WI38 (cell line): Measurements from ENCODE around the gene BABAM2.
"Not testable (repeated sequence)": the region's sequence is repeated elsewhere in the genome, so short reads cannot be mapped to it uniquely, and the experiment has no call there.

ENCODE experiments used
- H3K4me3 ChIP-seq: 2 replicates; pipeline ENCODE4 v1.5.1; 2011; ENCODE audit warnings: low read depth, mild to moderate bottlenecking, control low read depth, low read length
- TF ChIP-seq, protein P1 (sequence below): IDR thresholded peaks from 2 replicates; pipeline ENCODE4 v1.5.1; 2012; ENCODE audit warnings: low read depth, mild to moderate bottlenecking, control low read depth, low read length

Gene BABAM2

DNA sequence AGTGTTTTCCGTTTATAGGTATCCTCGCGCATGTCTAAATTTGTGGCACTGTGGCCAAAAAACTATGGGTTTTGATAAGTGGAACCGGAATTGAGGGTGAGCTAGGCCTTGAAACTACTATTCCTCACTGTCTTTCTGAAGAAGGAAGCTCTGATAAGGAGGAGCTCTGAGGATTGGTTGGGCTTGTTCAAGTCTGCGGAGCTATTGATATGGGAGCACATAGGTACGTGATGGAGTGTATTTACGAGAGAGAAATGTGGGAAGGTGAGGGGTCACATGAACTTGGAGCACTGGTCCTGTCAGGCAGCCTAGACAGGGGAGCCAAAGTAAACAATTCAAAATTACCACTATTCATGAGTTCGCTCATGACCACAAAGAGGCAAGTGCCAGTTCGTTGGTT lies 131.4 kb downstream of the BABAM2 start:
- TF ChIP-seq, protein P1, sequence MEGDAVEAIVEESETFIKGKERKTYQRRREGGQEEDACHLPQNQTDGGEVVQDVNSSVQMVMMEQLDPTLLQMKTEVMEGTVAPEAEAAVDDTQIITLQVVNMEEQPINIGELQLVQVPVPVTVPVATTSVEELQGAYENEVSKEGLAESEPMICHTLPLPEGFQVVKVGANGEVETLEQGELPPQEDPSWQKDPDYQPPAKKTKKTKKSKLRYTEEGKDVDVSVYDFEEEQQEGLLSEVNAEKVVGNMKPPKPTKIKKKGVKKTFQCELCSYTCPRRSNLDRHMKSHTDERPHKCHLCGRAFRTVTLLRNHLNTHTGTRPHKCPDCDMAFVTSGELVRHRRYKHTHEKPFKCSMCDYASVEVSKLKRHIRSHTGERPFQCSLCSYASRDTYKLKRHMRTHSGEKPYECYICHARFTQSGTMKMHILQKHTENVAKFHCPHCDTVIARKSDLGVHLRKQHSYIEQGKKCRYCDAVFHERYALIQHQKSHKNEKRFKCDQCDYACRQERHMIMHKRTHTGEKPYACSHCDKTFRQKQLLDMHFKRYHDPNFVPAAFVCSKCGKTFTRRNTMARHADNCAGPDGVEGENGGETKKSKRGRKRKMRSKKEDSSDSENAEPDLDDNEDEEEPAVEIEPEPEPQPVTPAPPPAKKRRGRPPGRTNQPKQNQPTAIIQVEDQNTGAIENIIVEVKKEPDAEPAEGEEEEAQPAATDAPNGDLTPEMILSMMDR = no peak

DNA sequence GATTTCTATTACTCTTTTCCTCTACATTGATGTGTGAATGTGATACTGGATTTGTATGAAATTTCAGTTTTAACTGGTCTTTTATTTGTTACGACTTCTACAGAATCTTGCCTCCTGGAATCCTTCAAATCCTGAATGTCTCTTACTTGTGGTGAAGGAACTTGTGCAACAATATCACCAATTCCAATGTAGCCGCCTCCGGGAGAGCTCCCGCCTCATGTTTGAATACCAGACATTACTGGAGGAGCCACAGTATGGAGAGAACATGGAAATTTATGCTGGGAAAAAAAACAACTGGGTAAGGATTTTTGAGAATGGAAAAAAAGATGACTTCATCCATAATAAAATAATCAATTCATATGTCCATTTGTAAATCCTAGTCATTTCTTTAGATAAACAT lies 134.6 kb downstream of the BABAM2 start:
- TF ChIP-seq, protein P1 = no peak

More for the DNA sequence above, 131.4 kb downstream of the BABAM2 start:
- no peak overlapping the region for H3K4me3 ChIP-seq

DNA sequence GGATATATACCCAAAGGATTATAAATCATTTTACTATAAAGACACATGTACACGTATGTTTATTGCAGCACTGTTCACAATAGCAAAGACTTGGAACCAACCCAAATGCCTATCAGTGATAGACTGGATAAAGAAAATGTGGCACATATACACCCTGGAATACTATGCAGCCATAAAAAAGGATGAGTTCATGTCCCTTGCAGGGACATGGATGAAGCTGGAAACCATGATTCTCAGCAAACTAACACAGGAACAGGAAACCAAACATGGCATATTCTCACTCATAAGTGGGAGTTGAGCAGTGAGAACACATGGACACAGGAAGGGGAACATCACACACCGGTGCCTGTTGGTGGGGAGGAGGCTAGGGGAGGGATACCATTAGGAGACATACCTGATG lies 135.7 kb downstream of the BABAM2 start:
- H3K4me3 ChIP-seq = not testable (repeated sequence)

More for the DNA sequence above, 134.6 kb downstream of the BABAM2 start:
- no peak overlapping the region for H3K4me3 ChIP-seq

DNA sequence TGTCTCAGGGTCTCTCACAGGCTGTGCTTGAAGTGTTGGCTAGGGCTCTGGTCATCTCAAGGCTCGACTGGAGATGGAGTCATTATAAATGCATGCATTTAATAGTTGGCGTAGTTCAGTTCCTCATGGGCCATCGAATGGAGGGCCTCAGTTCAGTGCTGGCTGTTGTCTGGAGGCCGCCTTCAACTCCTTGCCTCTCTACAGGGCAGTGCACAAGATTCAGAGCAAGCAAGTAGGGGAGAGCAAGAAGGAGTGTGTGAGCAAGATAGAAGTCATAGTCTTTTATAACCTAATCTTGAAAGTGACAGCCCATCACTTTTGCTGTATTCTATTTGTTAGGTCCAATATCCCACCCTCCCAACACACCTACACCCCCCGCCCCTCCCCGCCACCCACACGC lies 137.5 kb downstream of the BABAM2 start:
- TF ChIP-seq, protein P1 = no peak
- H3K4me3 ChIP-seq = no peak overlapping the region

DNA sequence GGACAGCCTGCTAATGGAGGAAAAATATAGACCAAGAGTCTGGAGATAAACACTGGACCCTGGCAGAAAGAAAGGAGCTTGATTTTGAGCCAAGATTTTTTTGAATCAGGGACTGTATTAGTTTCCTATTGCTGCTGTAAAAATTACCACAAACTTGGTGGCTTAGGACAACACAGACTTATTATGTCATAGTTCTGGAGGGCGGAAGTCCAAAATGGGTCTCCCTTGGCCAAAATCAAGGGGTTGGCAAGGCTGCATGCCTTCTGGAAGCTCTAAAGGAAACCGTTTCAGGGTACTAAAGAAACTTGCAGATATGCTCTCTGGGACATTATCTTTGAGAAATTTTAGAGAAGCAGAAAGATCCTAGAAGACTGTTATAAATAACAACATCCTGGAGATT lies 140.1 kb downstream of the BABAM2 start:
- TF ChIP-seq, protein P1 = no peak
- no peak overlapping the region for H3K4me3 ChIP-seq

DNA sequence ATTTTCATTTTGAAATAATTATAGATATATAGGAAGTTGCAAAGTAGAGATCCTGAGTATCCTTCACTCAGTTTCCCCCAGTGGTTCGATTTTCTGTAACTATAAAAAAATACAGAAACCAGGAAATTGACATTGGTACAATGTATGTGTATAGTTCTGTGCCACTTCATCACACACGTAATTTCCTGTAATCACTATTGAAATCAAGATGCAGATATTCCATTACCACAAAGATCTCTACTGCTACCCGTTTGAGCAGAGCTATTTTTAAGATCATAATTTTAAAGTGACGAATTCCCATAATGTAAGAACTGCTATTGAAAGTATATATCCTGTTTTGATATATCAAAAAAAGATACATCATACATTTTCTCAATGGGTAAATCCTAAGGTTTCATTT lies 142.3 kb downstream of the BABAM2 start:
- no peak overlapping the region for H3K4me3 ChIP-seq
- TF ChIP-seq, protein P1 = no peak

DNA sequence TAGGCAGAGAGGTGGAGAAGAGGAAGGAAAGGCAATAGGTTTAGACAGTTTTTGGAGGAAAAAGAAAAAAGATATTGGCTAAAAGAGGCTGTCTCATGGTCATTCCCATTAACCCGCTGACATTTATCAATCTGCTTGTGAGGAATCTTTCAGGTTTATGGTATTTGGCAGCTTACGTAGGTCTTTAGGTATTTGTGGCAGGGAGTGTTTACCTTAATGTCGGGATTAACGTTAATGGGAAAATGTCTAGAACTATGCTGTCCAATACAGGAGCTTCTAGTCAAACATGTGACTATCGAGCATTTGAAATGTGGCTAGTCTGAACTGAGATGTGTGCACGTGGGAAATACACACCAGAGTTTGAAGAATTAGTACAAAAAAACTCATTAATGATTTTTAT lies 144.2 kb downstream of the BABAM2 start:
- TF ChIP-seq, protein P1 = no peak

DNA sequence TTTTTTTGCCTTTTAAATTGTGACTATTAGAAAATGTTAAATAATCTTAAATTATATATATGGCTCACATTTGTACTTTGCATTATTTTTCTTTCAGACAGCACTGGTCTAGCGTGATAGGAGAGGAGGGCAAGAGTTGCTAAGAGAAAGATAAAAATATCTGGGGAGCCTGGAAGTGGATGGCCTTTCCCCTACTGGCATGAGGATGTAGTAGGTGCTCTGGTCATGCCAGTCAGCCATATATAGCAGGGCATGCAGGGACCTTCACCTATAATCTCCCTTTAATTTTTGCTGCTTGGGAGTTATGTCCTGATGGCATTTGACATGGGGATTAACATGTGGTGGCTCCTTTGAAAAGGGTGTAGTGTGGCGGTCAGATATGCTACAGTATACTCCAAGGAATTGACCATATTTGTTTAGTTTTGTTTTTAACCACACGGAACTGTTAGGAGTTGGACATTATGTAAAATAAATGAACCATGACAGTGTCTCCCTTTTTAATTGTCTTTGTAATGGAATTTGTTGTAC lies 144.7 kb downstream of the BABAM2 start:
- TF ChIP-seq, protein P1 = no peak
- no peak overlapping the region for H3K4me3 ChIP-seq

More for the DNA sequence above, 144.2 kb downstream of the BABAM2 start:
- no peak overlapping the region for H3K4me3 ChIP-seq
